ENCODE results near the gene PXDC1. TPM values are rescaled to one million over a fixed set of nuclear protein-coding genes. Genes with fewer than 3 reads are reported as not detected.

The PXDC1 gene
- total and polyA plus RNA-seq, 2 donors (not counting 3 experiments of a cell fraction or from before 2014, with no cell fraction given), result 60.9 to 121 TPM

- POLR2A ChIA-PET, result no interaction called here
- Histone ChIP-seq H3K4me2 (ENCODE audit: insufficient read depth, low read length) (no peak overlapping the region), H3K4me1 (ENCODE audit: control insufficient read depth, extremely low read depth, insufficient read depth, low read length) (no peaks in the 10 kb centered on the region), H3K36me3 (ENCODE audit: control insufficient read depth in 2 of 2, extremely low read depth in 1 of 2, insufficient read depth in 2 of 2, low read length in 2 of 2) (no peaks in the 10 kb centered on the region), H3K4me3 (replicated peaks in 1 of 3; ENCODE audit: insufficient read depth in 1 of 3, low read depth in 1 of 3, low read length in 3 of 3) (no peak overlapping the region), H2AFZ (ENCODE audit: low read depth, low read length) (no peak overlapping the region), H3K9me3 (replicated peaks; ENCODE audit: control insufficient read depth, insufficient read depth, low read length) (no peaks in the 10 kb centered on the region), H3K27ac (ENCODE audit: insufficient read depth, low read depth, low read length) (no peak overlapping the region), H3K9ac (replicated peaks; ENCODE audit: extremely low read depth, insufficient read depth, low read length) (no peak overlapping the region), H3K79me2 (ENCODE audit: control insufficient read depth, insufficient read depth, low read length) (no peaks in the 10 kb centered on the region), H4K20me1 (replicated peaks; ENCODE audit: control insufficient read depth, extremely low read depth, insufficient read depth, low read length) (no peaks in the 10 kb centered on the region), H3K27me3 (ENCODE audit: control insufficient read depth in 2 of 2, insufficient read depth in 2 of 2, low read length in 2 of 2) (no peaks in the 10 kb centered on the region), H3K9me1 (replicated peaks; ENCODE audit: control insufficient read depth, extremely low read depth, insufficient read depth, low read length) (no peaks in the 10 kb centered on the region)
- dilution Hi-C loops (cut with MboI; ENCODE audit: extremely low pct_ligation_motif_present, low sequenced_read_pairs), result no loop called here
- DNase-seq (ENCODE audit: low read depth, low spot score), result no peak
- no TSS peak for BruUV-seq (replicated peaks)
- FAIRE-seq, result no peak
- TF ChIP-seq GATA2 (IDR thresholded peaks at IDR 0.05; ENCODE audit: insufficient read depth, insufficient read length, low read depth, low read length) (no peak), EZH2 (IDR thresholded peaks at IDR 0.05; ENCODE audit: borderline replicate concordance, low read depth, low read length, severe bottlenecking) (no peak)
- CTCF ChIA-PET, result interaction anchor here (1.0 kb wide), 1 partner anchor 306 kb away, joined by 3 read pairs; no protein-coding TSS in a partner anchor
- intact Hi-C loops (cut with micrococcal nuclease), result no loop called here
Observed at GRCh38 chr6:3714768-3715167, 36.7 kb downstream of the PXDC1 start.

GRCh38 chr6:3714111-3714510 lies 37.4 kb downstream of the PXDC1 start:
- TF ChIP-seq POLR2A (IDR thresholded peaks at IDR 0.05; ENCODE audit: low read depth, low read length) (no peak), FOS (IDR thresholded peaks at IDR 0.05; ENCODE audit: borderline replicate concordance, insufficient read depth, low read length) (no peak), CTCF (IDR thresholded peaks at IDR 0.05; ENCODE audit: extremely low read depth in 1 of 2, insufficient read depth in 1 of 2, low read depth in 1 of 2, low read length in 2 of 2) (no peak), POLR2AphosphoS5 (IDR thresholded peaks at IDR 0.05; ENCODE audit: insufficient read depth, low read depth, low read length) (no peak), GATA2 (IDR thresholded peaks at IDR 0.05; ENCODE audit: insufficient read depth, insufficient read length, low read depth, low read length) (no peak), MAX (IDR thresholded peaks at IDR 0.05; ENCODE audit: insufficient read depth, insufficient read length) (no peak), MYC (IDR thresholded peaks at IDR 0.05; ENCODE audit: low read depth, low read length) (no peak)
- no peak for DNase-seq (ENCODE audit: low read depth, low spot score)
- Histone ChIP-seq H3K4me2 (ENCODE audit: insufficient read depth, low read length) (no peak overlapping the region), H2AFZ (ENCODE audit: low read depth, low read length) (no peak overlapping the region), H3K4me1 (ENCODE audit: control insufficient read depth, extremely low read depth, insufficient read depth, low read length) (no peaks in the 10 kb centered on the region), H3K9me1 (replicated peaks; ENCODE audit: control insufficient read depth, extremely low read depth, insufficient read depth, low read length) (no peaks in the 10 kb centered on the region), H3K27ac (ENCODE audit: insufficient read depth, low read depth, low read length) (no peak overlapping the region), H3K9ac (replicated peaks; ENCODE audit: extremely low read depth, insufficient read depth, low read length) (no peak overlapping the region), H3K4me3 (replicated peaks in 1 of 3; ENCODE audit: insufficient read depth in 1 of 3, low read depth in 1 of 3, low read length in 3 of 3) (no peak overlapping the region), H3K27me3 (ENCODE audit: control insufficient read depth in 2 of 2, insufficient read depth in 2 of 2, low read length in 2 of 2) (no peaks in the 10 kb centered on the region), H3K9me3 (replicated peaks; ENCODE audit: control insufficient read depth, insufficient read depth, low read length) (no peaks in the 10 kb centered on the region), H3K79me2 (ENCODE audit: control insufficient read depth, insufficient read depth, low read length) (no peaks in the 10 kb centered on the region), H3K36me3 (ENCODE audit: control insufficient read depth in 2 of 2, extremely low read depth in 1 of 2, insufficient read depth in 2 of 2, low read length in 2 of 2) (no peaks in the 10 kb centered on the region), H4K20me1 (replicated peaks; ENCODE audit: control insufficient read depth, extremely low read depth, insufficient read depth, low read length) (no peaks in the 10 kb centered on the region)
- no TSS peak for BruUV-seq (replicated peaks)
- FAIRE-seq, result no peak
- CTCF ChIA-PET, result interaction anchor here (1.0 kb wide), 1 partner anchor 305 kb away, joined by 3 read pairs; no protein-coding TSS in a partner anchor
- intact Hi-C loops (cut with micrococcal nuclease), result no loop called here
- POLR2A ChIA-PET, result interaction anchor here (0.5 kb wide), 1 partner anchor 260 kb away, joined by 8 read pairs; no protein-coding TSS in a partner anchor
- dilution Hi-C loops (cut with MboI; ENCODE audit: extremely low pct_ligation_motif_present, low sequenced_read_pairs), result no loop called here

Data from endothelial cell of umbilical vein (primary cell).